HepG2 (cell line): Measurements from ENCODE around the gene CAVIN1.

Experiments used
- CREB1 ChIP-seq, 2 experiments: fragments of 450-650 bp in 1 of 2; IDR thresholded peaks; 2 replicates each; pipeline ENCODE4 v1.6.1; 2016 to 2017; ENCODE audit warnings: control low read depth in 1 of 2, mild to moderate bottlenecking in 1 of 2, missing compliant biosample characterization in 1 of 2, missing genetic modification characterization in 1 of 2
- EZH2 ChIP-seq: conservative IDR thresholded peaks from 2 replicates; pipeline ENCODE4 v1.6.1; 2012; ENCODE audit warnings: mild to moderate bottlenecking, low read depth, low read length, moderate library complexity
- HIVEP1 ChIP-seq: sonication (generic); formaldehyde crosslinking; IDR thresholded peaks from 2 replicates; pipeline ENCODE4 v1.4.0; 2020; ENCODE audit warnings: mild to moderate bottlenecking, missing genetic modification reagents
- MXI1 ChIP-seq: IDR thresholded peaks from 3 replicates; pipeline ENCODE4 v1.6.1; 2012; ENCODE audit warnings: low read depth, low read length, inconsistent platforms, borderline replicate concordance
- NFIC ChIP-seq: IDR thresholded peaks from 2 replicates; pipeline ENCODE4 v1.6.1; 2012; ENCODE audit warnings: mild to moderate bottlenecking, low read length, inconsistent platforms
- RBAK ChIP-seq: sonication (generic); formaldehyde crosslinking; IDR thresholded peaks from 2 replicates; pipeline ENCODE4 v1.5.1; 2020; ENCODE audit warnings: mild to moderate bottlenecking, missing genetic modification reagents
- RBM22 ChIP-seq: fragments of 200-400 bp; formaldehyde crosslinking; optimal IDR thresholded peaks from 2 replicates; pipeline ENCODE3; 2017; ENCODE audit warnings: mild to moderate bottlenecking, low read length, moderate library complexity
- TF ChIP-seq, protein P1 (sequence below): IDR thresholded peaks from 2 replicates; pipeline ENCODE4 v1.6.1; 2012; ENCODE audit warnings: inconsistent platforms
- TF ChIP-seq, protein P2 (sequence below): sonication (generic); formaldehyde crosslinking; IDR thresholded peaks from 2 replicates; pipeline ENCODE4 v1.4.0; 2020; ENCODE audit warnings: missing genetic modification reagents, borderline replicate concordance

DNA sequence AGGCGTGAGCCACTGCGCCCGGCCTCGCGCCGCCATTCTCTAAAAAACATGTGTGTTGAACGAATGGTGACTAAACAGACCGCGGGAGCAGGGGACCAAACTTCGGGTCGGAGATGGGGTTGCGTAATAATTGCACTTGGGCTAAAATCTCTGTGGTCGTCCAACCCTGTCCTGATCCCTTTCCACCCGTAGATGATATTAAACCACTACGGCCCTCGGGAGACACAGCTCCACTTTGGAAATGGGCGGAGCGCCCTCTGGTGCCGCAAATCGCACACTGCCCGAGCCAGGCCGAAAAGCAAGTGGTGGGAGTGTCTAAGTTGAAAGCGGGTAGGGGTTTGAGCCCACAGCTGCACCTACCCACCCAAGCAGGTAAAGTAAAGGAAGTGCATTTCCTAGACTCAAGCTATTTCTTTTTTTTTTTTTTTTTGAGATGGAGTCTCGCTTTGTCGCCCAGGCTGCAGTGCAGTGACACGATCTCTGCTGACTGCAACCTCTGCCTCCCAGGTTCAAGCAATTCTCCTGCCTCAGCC lies 17.0 kb downstream of the CAVIN1 start:
- no peak for TF ChIP-seq EZH2
- no peak for TF ChIP-seq CREB1 (IDR thresholded peaks at IDR 0.05)
- TF ChIP-seq CREB1 (CRISPR knock-in tag; IDR thresholded peaks at IDR 0.05): no peak
- no peak for TF ChIP-seq RBM22
- no peak for TF ChIP-seq RBAK (CRISPR knock-in tag)
- no peak for TF ChIP-seq NFIC
- TF ChIP-seq HIVEP1 (CRISPR knock-in tag): peak; percentile 66
- no peak for TF ChIP-seq MXI1
- TF ChIP-seq, protein P1, sequence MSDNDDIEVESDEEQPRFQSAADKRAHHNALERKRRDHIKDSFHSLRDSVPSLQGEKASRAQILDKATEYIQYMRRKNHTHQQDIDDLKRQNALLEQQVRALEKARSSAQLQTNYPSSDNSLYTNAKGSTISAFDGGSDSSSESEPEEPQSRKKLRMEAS: no peak
- TF ChIP-seq, protein P2, sequence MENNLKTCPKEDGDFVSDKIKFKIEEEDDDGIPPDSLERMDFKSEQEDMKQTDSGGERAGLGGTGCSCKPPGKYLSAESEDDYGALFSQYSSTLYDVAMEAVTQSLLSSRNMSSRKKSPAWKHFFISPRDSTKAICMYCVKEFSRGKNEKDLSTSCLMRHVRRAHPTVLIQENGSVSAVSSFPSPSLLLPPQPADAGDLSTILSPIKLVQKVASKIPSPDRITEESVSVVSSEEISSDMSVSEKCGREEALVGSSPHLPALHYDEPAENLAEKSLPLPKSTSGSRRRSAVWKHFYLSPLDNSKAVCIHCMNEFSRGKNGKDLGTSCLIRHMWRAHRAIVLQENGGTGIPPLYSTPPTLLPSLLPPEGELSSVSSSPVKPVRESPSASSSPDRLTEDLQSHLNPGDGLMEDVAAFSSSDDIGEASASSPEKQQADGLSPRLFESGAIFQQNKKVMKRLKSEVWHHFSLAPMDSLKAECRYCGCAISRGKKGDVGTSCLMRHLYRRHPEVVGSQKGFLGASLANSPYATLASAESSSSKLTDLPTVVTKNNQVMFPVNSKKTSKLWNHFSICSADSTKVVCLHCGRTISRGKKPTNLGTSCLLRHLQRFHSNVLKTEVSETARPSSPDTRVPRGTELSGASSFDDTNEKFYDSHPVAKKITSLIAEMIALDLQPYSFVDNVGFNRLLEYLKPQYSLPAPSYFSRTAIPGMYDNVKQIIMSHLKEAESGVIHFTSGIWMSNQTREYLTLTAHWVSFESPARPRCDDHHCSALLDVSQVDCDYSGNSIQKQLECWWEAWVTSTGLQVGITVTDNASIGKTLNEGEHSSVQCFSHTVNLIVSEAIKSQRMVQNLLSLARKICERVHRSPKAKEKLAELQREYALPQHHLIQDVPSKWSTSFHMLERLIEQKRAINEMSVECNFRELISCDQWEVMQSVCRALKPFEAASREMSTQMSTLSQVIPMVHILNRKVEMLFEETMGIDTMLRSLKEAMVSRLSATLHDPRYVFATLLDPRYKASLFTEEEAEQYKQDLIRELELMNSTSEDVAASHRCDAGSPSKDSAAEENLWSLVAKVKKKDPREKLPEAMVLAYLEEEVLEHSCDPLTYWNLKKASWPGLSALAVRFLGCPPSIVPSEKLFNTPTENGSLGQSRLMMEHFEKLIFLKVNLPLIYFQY (CRISPR knock-in tag): no peak
